ENCODE data around the gene GABPB1.
A peak's percentile ranks its signal among the peaks of the same experiment; 100 is the strongest.
"Not testable (repeated sequence)": the region's sequence is repeated elsewhere in the genome, so short reads cannot be mapped to it uniquely, and the experiment has no call there.

GABPB1 gene

DNA sequence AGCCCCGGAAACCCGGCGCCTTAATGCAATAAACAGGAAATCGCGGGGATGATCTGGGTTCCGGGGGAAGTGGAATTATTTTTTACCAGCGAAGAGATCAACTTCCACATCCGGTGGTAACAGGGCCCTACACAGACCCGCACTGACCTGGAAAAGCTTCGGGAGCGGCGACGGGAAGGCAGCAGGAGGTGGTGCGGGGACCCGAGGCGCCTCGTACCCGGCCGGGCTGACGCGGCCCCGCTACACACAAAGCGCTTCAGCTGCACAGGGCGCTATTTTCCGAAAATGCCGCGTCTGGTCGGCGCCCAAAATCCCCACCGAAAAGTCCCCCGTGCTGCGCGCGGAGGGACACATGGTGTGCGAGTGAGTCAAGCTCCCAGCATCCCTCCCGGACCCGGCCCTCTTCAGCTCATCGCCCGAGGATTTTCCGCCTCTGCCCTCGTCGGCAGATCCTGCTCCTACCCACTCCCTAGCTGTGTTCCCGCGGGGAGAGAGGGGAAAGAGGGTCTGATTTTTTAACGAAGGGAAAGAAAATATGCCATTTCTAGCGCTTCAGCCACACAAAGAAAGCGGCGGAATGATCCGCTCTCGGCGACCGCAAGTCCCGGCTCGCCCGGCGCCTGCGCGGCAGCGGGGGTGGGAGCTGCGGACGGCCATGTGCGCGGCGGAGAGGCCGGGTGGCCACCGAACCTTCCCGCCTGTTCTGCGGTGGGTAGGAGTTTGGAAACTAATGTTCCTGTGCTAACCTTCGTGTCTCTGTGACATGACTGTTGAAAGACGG lies at the start of gene GABPB1:
TSS of gene GABPB1 (minus strand) at position 361 of the 781 bp plus-strand sequence. CDS start 45,400 bp downstream, outside the sequence.
- peak; percentile 84 to 88 for DNase-seq

- not testable (repeated sequence) for DNase-seq
Measured at GRCh38 chr15:50391561-50391960, 36.6 kb upstream of the GABPB1 start.

DNA sequence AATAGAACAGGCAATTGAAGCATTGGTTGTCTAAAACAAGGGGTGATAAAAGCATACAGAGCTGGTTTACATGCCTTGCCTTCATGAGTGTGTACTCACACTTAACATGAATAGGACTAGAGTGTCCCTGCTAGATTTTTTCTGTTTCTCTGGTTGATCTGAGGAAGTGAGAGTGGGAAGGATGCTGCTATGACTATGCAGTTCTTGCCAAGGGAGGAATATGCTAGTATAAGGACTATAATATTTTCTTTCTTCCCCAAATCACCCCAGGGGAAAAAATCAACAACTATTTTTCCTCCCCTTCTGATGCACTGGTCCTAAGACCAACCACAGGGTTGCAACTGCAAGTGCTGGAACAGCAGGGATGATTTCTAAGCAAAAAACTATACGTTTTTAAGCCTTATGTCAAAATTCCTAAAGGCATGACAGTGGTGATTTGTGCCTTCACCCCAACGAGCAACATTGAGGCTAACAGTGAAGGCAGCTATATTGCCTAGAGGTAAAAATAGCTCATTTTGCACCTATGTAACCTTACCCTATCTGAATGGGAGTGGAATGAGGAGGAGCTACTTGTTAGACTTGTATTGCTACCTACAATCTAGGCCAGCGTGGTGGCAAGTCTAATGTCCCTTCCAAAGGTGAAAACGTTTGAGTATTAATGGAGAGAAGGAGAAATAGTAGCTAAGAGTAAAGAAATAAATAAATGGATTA lies 35.7 kb upstream of the GABPB1 start:
- peak in 1 of 2 donors; percentile 56 for DNase-seq

DNA sequence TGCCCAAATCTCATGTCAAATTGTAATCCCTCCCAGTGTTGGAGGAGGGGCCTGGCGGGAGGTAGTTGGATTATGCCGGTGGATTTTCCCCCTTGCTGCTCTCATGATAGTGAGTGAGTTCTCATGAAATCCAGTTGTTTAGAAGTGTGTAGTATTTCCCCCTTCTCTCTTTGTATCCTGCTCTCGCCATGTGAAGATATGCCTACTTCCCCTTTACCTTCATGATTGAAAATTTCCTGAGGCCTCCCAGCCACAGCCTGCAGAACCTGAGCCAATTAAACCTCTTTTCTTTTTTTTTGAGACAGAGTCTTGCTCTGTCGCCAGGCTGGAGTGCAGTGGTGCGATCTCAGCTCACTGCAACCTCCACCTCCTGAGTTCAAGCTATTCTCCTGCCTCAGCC lies 27.4 kb upstream of the GABPB1 start:
- peak in 1 of 2 donors; percentile 12 for DNase-seq

DNA sequence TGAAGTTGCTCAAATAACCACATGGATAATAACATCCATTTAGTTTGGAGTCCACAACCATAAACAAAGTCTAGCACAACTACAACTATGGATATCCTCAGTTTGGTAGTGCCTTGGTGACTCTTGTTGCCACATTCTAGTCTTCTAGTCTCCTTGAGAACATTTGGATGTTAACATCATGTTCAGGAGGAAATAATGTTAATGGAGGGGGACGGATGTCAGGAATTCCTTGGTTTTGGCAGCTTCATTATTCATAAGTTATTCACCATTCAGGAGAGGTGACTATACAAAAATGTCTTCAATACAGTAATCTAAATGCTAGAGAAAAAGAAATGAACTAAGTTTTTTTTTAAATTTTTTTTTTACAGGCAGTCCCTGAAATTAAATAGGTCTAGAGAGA lies 26.4 kb upstream of the GABPB1 start:
- DNase-seq = no peak

GRCh38 chr15:50380089-50380488 lies 25.1 kb upstream of the GABPB1 start:
- DNase-seq = no peak

GRCh38 chr15:50379413-50379812 lies 24.4 kb upstream of the GABPB1 start:
- DNase-seq = not testable (repeated sequence)

- DNase-seq = no peak
Measured at GRCh38 chr15:50378776-50379175, 23.8 kb upstream of the GABPB1 start.

DNA sequence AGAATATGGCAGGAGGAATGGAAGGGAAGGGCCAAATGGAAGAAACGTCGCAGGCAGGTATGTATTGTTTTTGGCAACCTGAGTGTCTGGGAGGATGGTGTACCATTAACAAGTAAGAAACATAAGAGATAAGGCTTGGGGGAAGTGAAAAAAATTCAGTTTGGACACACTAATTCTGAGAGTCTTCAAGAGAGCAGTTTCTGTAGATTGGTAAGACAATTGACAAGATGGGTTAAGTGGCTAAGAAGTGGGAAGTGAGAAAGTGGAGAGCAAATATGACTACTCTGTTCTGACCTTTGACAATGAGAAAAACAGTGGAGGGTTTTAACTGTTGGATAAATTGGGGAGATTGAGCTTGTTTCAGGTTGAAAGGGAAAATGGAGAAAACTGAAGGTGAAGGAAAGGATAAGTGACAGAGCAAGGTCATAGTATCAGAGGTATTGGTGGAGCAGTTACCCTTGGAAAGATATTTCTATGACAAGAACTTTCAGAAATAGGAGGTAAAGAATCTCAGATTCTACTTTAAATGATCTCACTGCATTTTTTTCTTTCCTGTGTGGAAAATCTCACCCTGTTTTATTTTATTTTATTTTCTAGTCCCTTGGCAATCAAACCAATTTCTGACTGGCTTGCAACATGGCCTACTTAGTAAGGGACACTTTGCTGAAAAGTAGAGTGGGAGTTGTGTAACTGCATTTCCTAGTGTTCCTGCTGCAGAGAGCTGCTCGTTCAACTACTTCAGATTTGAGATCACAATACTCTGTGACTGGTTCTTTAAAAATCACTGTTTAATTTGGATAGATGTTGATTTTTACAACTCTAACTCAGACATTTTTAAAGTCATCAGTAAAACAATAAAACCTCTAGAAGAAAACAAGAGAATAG lies 23.1 kb upstream of the GABPB1 start:
- DNase-seq = no peak

DNA sequence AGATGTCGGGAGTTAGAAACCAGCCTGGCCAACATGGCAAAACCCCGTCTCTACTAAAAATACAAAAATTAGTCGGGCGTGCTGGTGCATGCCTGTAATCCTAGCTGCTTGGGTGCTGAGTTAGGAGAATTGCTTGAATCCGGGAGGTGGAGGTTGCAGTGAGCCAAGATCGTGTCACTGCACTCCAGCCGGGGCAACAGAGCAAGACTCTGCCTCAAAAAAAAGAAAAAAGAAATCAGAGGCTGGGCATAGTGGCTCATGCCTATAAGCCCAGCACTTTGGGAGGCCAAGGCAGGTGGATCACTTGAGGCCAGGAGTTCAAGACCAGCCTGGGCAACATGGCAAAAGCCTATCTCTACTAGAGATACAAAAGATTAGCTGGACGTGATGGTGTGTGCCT lies 14.6 kb upstream of the GABPB1 start:
- not testable (repeated sequence) for DNase-seq

DNA sequence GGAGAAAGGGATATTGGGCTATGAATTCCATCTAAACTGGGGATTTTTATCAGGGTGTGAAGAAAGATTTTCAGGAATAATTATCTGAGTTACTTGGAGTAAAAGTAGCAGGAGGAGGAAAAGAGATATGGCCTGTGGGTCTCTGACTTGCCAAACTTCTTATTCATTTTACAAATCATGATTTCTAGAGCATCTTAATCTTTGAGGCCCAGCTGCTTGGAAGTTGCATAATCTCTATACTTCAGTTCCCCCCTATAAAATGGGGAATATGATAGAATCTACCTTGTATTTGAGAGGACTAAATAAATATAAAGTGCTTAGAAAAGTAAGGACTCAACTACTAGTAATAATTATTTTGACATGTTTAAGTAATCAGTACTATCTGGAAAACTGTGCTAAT lies 11.0 kb upstream of the GABPB1 start:
- DNase-seq = no peak

- no peak for DNase-seq
Measured at GRCh38 chr15:50365570-50365969, 10.6 kb upstream of the GABPB1 start.

DNA sequence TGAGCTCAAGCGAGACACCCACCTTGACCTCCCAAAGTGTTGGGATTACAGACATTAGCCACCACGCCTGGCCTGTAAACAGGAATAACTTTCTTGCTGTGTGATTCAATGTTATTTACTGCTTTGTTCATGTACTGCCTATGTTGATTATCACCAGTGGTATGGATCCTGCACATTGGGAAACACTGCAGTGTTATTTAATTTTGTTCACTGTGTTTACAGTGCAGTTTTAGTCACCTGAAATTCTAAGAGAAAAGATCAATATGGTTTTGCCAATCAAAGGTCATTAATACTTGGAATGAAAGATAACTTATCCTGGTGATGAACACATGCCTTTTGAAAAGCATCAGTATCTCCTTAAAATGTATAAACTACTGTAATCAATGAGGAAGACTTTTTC lies 8.6 kb upstream of the GABPB1 start:
- DNase-seq = no peak

GRCh38 chr15:50361756-50362155 lies 6.8 kb upstream of the GABPB1 start:
- DNase-seq = no peak

- DNase-seq = peak; percentile 3 to 50
Measured at GRCh38 chr15:50358845-50359244, 3.8 kb upstream of the GABPB1 start.

DNA sequence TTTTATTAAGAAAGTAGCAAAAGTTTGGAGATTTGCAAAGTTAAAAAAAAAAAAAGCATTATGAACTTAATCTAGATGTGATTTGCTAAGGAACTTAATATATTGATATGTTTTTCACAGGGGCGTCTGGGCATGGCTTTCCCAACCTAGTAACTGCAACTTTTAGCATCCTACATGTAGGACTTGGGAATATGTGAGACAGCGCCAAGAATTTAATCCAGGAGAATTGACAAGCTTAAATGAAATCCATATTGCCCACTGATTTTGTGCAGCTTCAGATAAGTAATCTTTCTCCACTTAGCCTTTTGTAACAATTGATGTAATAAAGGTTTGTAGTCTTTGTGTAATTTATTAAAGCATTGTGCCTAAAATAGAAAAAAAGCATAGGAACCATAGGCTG lies 982 bp upstream of the GABPB1 start:
- DNase-seq = no peak

DNA sequence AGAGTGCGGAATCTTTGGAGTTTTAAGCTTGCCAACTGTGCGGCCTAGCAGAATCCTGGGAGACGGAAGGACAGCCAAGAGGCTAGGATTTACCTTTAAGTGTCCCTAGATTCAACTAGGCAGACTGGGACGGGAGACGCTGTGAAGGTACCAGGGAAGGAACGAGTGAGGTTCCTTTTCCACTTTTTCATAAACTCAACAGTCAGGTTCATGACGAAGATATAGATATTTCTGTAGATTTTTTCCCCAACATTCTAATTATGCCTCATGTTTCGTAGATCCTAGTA lies 564 bp upstream of the GABPB1 start:
- DNase-seq = no peak

DNA sequence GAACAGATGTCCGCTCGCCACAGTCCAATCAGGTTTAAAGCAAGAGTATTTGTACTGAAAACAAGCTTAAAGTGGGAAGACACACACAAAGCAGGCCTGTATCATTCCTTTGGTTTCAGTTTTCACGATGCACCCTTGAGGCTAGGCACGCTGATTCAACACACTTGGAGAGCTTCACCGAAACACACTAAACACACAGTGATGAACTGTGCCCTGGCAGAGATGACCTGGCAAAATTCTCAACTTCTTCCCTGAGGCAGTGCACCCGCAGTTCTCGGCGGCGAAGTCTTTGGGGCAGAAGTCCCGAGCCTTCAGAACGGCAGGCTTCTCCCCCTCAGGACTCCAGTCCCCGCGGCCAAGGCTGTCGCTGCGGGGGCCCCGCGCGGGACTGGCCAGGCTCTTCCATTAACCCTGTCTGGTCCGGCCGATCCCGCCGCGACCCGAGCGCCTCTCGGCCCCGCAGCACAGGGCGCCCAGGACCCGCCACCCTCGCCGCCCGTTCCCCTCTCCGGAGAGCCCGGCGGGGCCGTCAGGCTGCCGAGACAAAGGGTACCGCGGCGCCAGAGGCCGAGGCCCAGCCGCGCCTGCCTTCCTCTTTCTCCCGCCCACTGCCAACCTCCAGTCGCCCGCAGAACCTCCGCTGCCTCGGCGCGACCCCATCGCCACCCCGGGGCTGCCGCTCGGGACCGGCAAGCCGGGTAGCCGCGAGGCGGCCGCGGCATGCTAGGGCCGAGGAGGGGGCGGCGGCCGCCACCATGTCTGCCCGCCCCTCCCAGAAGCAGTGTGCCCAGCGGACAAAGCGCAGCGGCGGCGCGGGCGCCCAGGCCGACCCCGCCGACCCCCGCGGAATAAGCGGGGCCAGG lies 792 bp downstream of the GABPB1 start:
- DNase-seq = peak; percentile 67 to 68

- peak in 1 of 2 donors; percentile 53 for DNase-seq
Measured at GRCh38 chr15:50353251-50353974, 1.6 kb downstream of the GABPB1 start.

DNA sequence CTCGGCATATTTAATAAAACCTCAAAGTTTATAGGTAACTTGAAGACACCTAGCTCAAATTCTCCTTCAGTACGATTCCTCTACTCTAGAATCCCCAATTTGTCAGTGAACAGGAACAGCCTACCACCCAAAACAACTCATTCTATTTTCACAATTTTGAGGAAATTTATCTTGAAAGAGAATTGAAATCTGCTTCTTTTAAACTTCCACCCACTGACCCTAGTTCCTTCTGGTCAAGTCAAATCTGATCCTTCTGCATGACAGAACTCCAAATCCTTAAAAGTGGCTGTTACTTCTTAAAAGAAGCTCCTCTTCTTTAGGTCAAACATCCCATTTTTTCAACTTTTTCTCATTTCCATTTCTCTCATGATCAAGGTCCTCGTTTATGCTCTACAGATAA lies 4.4 kb downstream of the GABPB1 start:
- DNase-seq = no peak

DNA sequence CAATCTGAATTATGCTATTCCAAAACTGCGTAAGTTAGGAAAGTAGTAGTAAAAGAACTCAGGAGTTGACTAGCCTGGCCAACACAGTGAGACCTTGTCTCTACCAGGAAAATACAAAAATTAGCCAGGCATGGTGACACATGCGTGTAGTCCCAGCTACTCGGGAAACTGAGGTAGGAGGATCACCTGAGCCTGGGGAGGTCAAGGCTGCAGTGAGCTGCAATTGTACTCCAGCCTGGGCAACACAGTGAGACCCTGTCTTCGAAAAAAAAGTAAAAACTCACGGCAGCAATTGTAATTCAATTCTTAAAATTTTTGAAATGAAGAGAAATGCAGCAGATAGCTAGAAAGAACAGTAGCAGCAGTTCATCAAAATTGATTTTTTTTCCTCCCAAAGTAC lies 9.7 kb downstream of the GABPB1 start:
- no peak for DNase-seq

- no peak for DNase-seq
Measured at GRCh38 chr15:50344006-50344464, 11.0 kb downstream of the GABPB1 start.
